NCI-H2081 (cell line): ENCODE measurements around the gene SCMH1.
A peak's percentile ranks its signal among the peaks of the same experiment; 100 is the strongest.
"Not testable (repeated sequence)": the region's sequence is repeated elsewhere in the genome, so short reads cannot be mapped to it uniquely, and the experiment has no call there.

Source experiments
- DNase-seq, 2 experiments: peaks; one replicate each; lab custom pipeline; 2025; lab: John Stamatoyannopoulos, UW

SCMH1 gene

GRCh38 chr1:41249319-41249718 lies 7.2 kb upstream of the SCMH1 start:
- DNase-seq = no peak

GRCh38 chr1:41246568-41246967 lies 4.5 kb upstream of the SCMH1 start:
- DNase-seq = no peak

- no peak for DNase-seq
Measured at GRCh38 chr1:41245659-41246058, 3.6 kb upstream of the SCMH1 start.

GRCh38 chr1:41243079-41243385 lies 926 bp upstream of the SCMH1 start:
- DNase-seq = no peak

GRCh38 chr1:41242342-41243078 lies 404 bp upstream of the SCMH1 start:
- DNase-seq = peak in 1 of 2 experiments; percentile 46

GRCh38 chr1:41241354-41241748 lies 755 bp downstream of the SCMH1 start:
- peak; percentile 73 to 75 for DNase-seq

- DNase-seq = no peak
Measured at GRCh38 chr1:41240781-41241353, 1.2 kb downstream of the SCMH1 start.

GRCh38 chr1:41239988-41240610 lies 2.0 kb downstream of the SCMH1 start:
- peak in 1 of 2 experiments; percentile 49 for DNase-seq

GRCh38 chr1:41238311-41238988 lies 3.7 kb downstream of the SCMH1 start:
- no peak for DNase-seq

GRCh38 chr1:41236781-41237180 lies 5.3 kb downstream of the SCMH1 start:
- no peak for DNase-seq

- DNase-seq = no peak
Measured at GRCh38 chr1:41235893-41236292, 6.2 kb downstream of the SCMH1 start.

- DNase-seq = no peak
Measured at GRCh38 chr1:41233708-41234107, 8.4 kb downstream of the SCMH1 start.

- no peak for DNase-seq
Measured at GRCh38 chr1:41232305-41232704, 9.8 kb downstream of the SCMH1 start.

- no peak for DNase-seq
Measured at GRCh38 chr1:41230656-41231055, 11.4 kb downstream of the SCMH1 start.

GRCh38 chr1:41229219-41229618 lies 12.9 kb downstream of the SCMH1 start:
- DNase-seq = not testable (repeated sequence)

- no peak for DNase-seq
Measured at GRCh38 chr1:41226815-41227434, 15.2 kb downstream of the SCMH1 start.

GRCh38 chr1:41225495-41225894 lies 16.6 kb downstream of the SCMH1 start:
- DNase-seq = no peak

GRCh38 chr1:41222496-41222895 lies 19.6 kb downstream of the SCMH1 start:
- no peak for DNase-seq

- DNase-seq = no peak
Measured at GRCh38 chr1:41221995-41222394, 20.1 kb downstream of the SCMH1 start.

- no peak for DNase-seq
Measured at GRCh38 chr1:41218152-41218551, 24.0 kb downstream of the SCMH1 start.

GRCh38 chr1:41217441-41217840 lies 24.7 kb downstream of the SCMH1 start:
- no peak for DNase-seq

GRCh38 chr1:41215623-41216022 lies 26.5 kb downstream of the SCMH1 start:
- DNase-seq = no peak

- DNase-seq = no peak
Measured at GRCh38 chr1:41213341-41213740, 28.8 kb downstream of the SCMH1 start.
